Neuron (in vitro differentiated cells): ENCODE results near the gene GPHA2.

Experiments
- H2AFZ ChIP-seq: one replicate; pipeline ENCODE4 v1.6.1; 2013; ENCODE audit warnings: low read depth, mild to moderate bottlenecking, inconsistent platforms, low read length, moderate library complexity
- H3K27me3 ChIP-seq: one replicate; pipeline ENCODE4 v1.6.1; 2013; ENCODE audit warnings: low read length; ENCODE audit not compliant: insufficient read depth
- H3K36me3 ChIP-seq: one replicate; pipeline ENCODE4 v1.6.1; 2013; ENCODE audit warnings: low read length; ENCODE audit not compliant: insufficient read depth
- H3K4me1 ChIP-seq: one replicate; pipeline ENCODE4 v1.6.1; 2013; ENCODE audit warnings: low read length; ENCODE audit not compliant: insufficient read depth
- H3K4me3 ChIP-seq: 2 replicates; pipeline ENCODE4 v1.5.1; 2013; ENCODE audit warnings: mild to moderate bottlenecking, low read length, moderate library complexity
- H3K9me3 ChIP-seq: one replicate; pipeline ENCODE4 v1.6.1; 2013; ENCODE audit warnings: low read length

The GPHA2 gene

GRCh38 chr11:64924910-64925284 is 10.8 kb downstream of the GPHA2 start:
- H3K4me3 ChIP-seq: peak overlapping the region; percentile 62
- H3K9me3 ChIP-seq: no peaks in the 10 kb centered on the region
- no peaks in the 10 kb centered on the region for H3K36me3 ChIP-seq
- H3K27me3 ChIP-seq: no peaks in the 10 kb centered on the region
- H3K4me1 ChIP-seq: peaks cover 14% of the 10 kb centered on the region
- H2AFZ ChIP-seq: peak overlapping the region; percentile 44

GRCh38 chr11:64923944-64924909 is 11.5 kb downstream of the GPHA2 start, which contains the start of gene PPP2R5B:
PPP2R5B (plus strand) TSS chr11:64924689; CDS start chr11:64925735, 1,046 bp downstream.
- Histone ChIP-seq H3K9me3 (no peaks in the 10 kb centered on the region), H3K36me3 (no peaks in the 10 kb centered on the region), H3K4me3 (peak within 1 kb of the TSS; percentile 62), H3K4me1 (peaks cover 14% of the 10 kb centered on the region), H3K27me3 (no peaks in the 10 kb centered on the region), H2AFZ (peak within 1 kb of the TSS; percentile 44)

- Histone ChIP-seq H3K36me3 (no peaks in the 10 kb centered on the region), H3K9me3 (no peaks in the 10 kb centered on the region), H3K27me3 (no peaks in the 10 kb centered on the region), H2AFZ (peak overlapping the region; percentile 31), H3K4me3 (no peak overlapping the region), H3K4me1 (peaks cover 15% of the 10 kb centered on the region)
Measured at GRCh38 chr11:64923151-64923661, 12.5 kb downstream of the GPHA2 start.

- Histone ChIP-seq H3K4me3 (no peak overlapping the region), H3K36me3 (no peaks in the 10 kb centered on the region), H2AFZ (no peak overlapping the region), H3K4me1 (peaks cover 24% of the 10 kb centered on the region), H3K27me3 (no peaks in the 10 kb centered on the region), H3K9me3 (no peaks in the 10 kb centered on the region)
Measured at GRCh38 chr11:64921384-64921783, 14.3 kb downstream of the GPHA2 start.

- Histone ChIP-seq H3K4me1 (peaks cover 29% of the 10 kb centered on the region), H3K4me3 (no peak overlapping the region)
Measured at GRCh38 chr11:64920124-64920523, 15.6 kb downstream of the GPHA2 start.

GRCh38 chr11:64919627-64920026 is 16.1 kb downstream of the GPHA2 start:
- no peaks in the 10 kb centered on the region for H3K9me3 ChIP-seq
- H3K4me3 ChIP-seq: no peak overlapping the region
- no peaks in the 10 kb centered on the region for H3K27me3 ChIP-seq
- no peak overlapping the region for H2AFZ ChIP-seq
- H3K4me1 ChIP-seq: peaks cover 25% of the 10 kb centered on the region
- H3K36me3 ChIP-seq: no peaks in the 10 kb centered on the region

More at GRCh38 chr11:64920124-64920523, 15.6 kb downstream of the GPHA2 start:
- H3K36me3 ChIP-seq: no peaks in the 10 kb centered on the region
- H3K27me3 ChIP-seq: no peaks in the 10 kb centered on the region
- H2AFZ ChIP-seq: no peak overlapping the region
- H3K9me3 ChIP-seq: no peaks in the 10 kb centered on the region

GRCh38 chr11:64918017-64918416 is 17.7 kb downstream of the GPHA2 start:
- Histone ChIP-seq H3K9me3 (no peaks in the 10 kb centered on the region), H2AFZ (peak overlapping the region; percentile 78), H3K4me1 (peaks cover 17% of the 10 kb centered on the region), H3K36me3 (peaks cover 9% of the 10 kb centered on the region), H3K27me3 (no peaks in the 10 kb centered on the region), H3K4me3 (peak overlapping the region; percentile 79)

GRCh38 chr11:64917663-64917995 is 18.1 kb downstream of the GPHA2 start:
- Histone ChIP-seq H3K4me3 (peak overlapping the region; percentile 79), H3K27me3 (no peaks in the 10 kb centered on the region), H3K9me3 (no peaks in the 10 kb centered on the region), H2AFZ (peak overlapping the region; percentile 78), H3K36me3 (peaks cover 13% of the 10 kb centered on the region), H3K4me1 (peaks cover 17% of the 10 kb centered on the region)

GRCh38 chr11:64916775-64917662 is 18.7 kb downstream of the GPHA2 start, which contains the start of gene ATG2A:
ATG2A (minus strand) TSS chr11:64917209; CDS start chr11:64917135, 74 bp downstream.
- Histone ChIP-seq H3K36me3 (peaks cover 13% of the 10 kb centered on the region), H3K4me1 (peaks cover 17% of the 10 kb centered on the region), H3K27me3 (no peaks in the 10 kb centered on the region), H2AFZ (peak within 1 kb of the TSS; percentile 78), H3K9me3 (no peaks in the 10 kb centered on the region), H3K4me3 (peak within 1 kb of the TSS; percentile 79)

- Histone ChIP-seq H3K4me1 (peaks cover 17% of the 10 kb centered on the region), H3K9me3 (no peaks in the 10 kb centered on the region), H2AFZ (peak overlapping the region; percentile 14), H3K4me3 (peak overlapping the region; percentile 79), H3K36me3 (peaks cover 20% of the 10 kb centered on the region), H3K27me3 (no peaks in the 10 kb centered on the region)
Measured at GRCh38 chr11:64916040-64916774, 19.5 kb downstream of the GPHA2 start.

- Histone ChIP-seq H3K36me3 (peaks cover 26% of the 10 kb centered on the region), H2AFZ (no peak overlapping the region), H3K4me3 (no peak overlapping the region), H3K27me3 (no peaks in the 10 kb centered on the region), H3K9me3 (no peaks in the 10 kb centered on the region), H3K4me1 (peaks cover 17% of the 10 kb centered on the region)
Measured at GRCh38 chr11:64915376-64915887, 20.3 kb downstream of the GPHA2 start.

- H3K9me3 ChIP-seq: no peaks in the 10 kb centered on the region
- no peak overlapping the region for H3K4me3 ChIP-seq
- H3K4me1 ChIP-seq: peaks cover 17% of the 10 kb centered on the region
- H3K36me3 ChIP-seq: peaks cover 39% of the 10 kb centered on the region
- no peaks in the 10 kb centered on the region for H3K27me3 ChIP-seq
- H2AFZ ChIP-seq: no peak overlapping the region
Measured at GRCh38 chr11:64914123-64914522, 21.6 kb downstream of the GPHA2 start.
